Endometrium (tissue), 2 donors: ENCODE data around the gene DSTYK.
A peak's percentile ranks its signal among the peaks of the same experiment; 100 is the strongest.

Experiments
- FAIRE-seq: peaks from 2 replicates; lab custom pipeline; 2012; peaks lifted over from hg19 to GRCh38; lab: Jason Lieb, UNC
- donor health status: control.
- donor health status: control.

DSTYK gene

DNA sequence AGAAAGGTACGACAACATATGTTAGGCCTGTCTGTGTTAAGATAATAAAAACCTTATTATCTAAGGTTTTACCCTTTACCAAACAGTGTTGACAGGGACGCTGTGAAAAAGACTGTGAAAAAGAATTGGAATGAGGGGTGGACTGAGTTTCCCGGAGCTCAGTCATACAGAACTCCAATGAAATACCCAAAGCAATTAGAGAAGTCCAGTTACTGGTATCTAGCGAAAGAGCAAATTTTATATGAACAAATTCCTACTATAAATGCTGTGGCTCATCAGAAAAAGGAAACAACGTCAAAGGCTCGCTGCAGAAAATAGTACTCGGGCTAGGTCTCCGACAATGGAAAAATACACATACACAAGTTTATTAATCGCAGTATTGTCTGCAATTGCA, 89.0 kb downstream of the DSTYK start:
- no peak for FAIRE-seq

- FAIRE-seq: peak; percentile 83
Observed at GRCh38 chr1:205121660-205122488, 89.6 kb downstream of the DSTYK start, which contains the start of gene RBBP5. TSS of gene RBBP5 (minus strand) at chr1:205121978. CDS start at chr1:205121873, 105 bp downstream.

DNA sequence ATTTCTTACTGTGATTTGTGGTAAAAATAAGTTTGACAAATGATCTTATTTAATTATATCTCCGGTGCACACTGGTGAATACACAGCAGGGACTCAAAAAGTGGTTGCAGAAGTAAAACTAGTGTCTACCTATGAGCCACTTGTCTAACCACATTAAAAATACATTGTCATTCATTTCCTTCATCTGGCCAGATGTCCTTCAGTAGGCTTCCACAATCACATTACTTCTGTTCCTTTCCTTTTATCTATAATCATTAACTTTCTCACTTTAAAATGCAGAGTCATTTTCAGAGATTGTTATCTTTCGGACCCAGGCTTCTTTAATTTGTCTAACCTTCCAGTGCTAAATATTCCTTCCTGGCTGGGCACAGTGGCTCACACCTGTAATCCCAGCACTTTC, 92.8 kb downstream of the DSTYK start:
- no peak for FAIRE-seq

GRCh38 chr1:205111354-205111753, 100.1 kb downstream of the DSTYK start:
- no peak for FAIRE-seq

DNA sequence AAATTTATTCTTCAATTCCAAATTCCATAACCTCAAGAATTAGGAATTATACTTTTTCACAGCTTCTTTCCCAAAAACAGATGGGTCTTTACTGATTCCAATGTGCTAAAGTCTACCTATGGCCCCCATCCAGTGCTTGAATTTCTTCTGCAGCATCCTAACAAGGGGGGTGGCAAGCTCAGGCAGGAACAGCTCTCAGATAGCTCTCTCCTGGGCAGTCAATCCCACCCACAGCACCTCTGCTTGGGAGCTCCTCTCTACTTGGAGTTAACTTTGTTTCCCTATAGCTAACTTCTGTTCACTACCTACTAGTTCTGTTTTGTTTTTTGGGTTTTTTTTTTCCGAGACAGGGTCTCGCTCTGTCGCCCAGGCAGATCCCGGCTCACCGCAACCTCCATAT, 101.8 kb downstream of the DSTYK start:
- no peak for FAIRE-seq

- no peak for FAIRE-seq
Observed at GRCh38 chr1:205109269-205109668, 102.2 kb downstream of the DSTYK start.

GRCh38 chr1:205108464-205108863, 103.0 kb downstream of the DSTYK start:
- FAIRE-seq: no peak

- no peak for FAIRE-seq
Observed at GRCh38 chr1:205107327-205107726, 104.2 kb downstream of the DSTYK start.

DNA sequence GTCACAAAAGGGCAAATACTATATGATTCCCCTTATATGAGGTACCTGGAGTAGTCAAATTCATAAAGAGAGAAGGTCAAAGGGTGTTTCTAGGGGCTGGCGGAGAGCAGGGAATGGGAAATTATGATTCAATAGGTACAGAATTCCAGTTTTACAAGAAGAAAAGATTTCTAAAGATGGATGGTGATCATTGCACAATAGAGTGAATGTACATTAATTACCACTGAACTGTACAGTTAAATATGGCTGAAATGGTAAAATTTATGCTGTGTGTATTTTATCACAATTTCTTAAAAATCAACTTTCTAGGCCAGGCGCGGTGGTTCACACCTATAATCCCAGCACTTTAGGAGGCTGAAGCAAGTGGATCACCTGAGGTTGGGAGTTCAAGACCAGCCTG, 109.1 kb downstream of the DSTYK start:
- no peak for FAIRE-seq

- FAIRE-seq: no peak
Observed at GRCh38 chr1:205098242-205098641, 113.3 kb downstream of the DSTYK start.

- no peak for FAIRE-seq
Observed at GRCh38 chr1:205095422-205095821, 116.1 kb downstream of the DSTYK start.
